Right atrium auricular region (tissue), 2 donors: Measurements from ENCODE around the gene SLC8A1. TPM values are rescaled to one million over a fixed set of nuclear protein-coding genes. Genes with fewer than 3 reads are reported as not detected.
A peak's percentile ranks its signal among the peaks of the same experiment; 100 is the strongest.

Source experiments
- DNase-seq: peaks from one replicate; pipeline ENCODE4 v3.0.0-alpha.2; 2019; ENCODE audit warnings: low spot score
- H3K27ac ChIP-seq, 2 donors: fragments of 200-600 bp; sonication (generic); 1 replicate in 1 of 2; 2 replicates in 1 of 2; pipeline ENCODE4 v1.5.1; 2016 to 2019
- H3K27me3 ChIP-seq, 2 donors: fragments of 200-600 bp; sonication (generic); one replicate each; pipeline versions ENCODE4 v1.5.1 to v1.6.0; 2017 to 2019
- H3K36me3 ChIP-seq: fragments of 200-600 bp; sonication (generic); one replicate; pipeline ENCODE4 v1.5.1; 2016
- H3K4me1 ChIP-seq, 2 donors: fragments of 200-600 bp; sonication (generic); one replicate each; pipeline versions ENCODE4 v1.5.1 to v1.6.0; 2017 to 2019
- H3K4me3 ChIP-seq, 2 donors: fragments of 200-600 bp; sonication (generic); 1 replicate in 1 of 2; 2 replicates in 1 of 2; pipeline ENCODE4 v1.5.1; 2017 to 2019; ENCODE audit warnings: mild to moderate bottlenecking in 1 of 2, moderate library complexity in 1 of 2
- H3K9me3 ChIP-seq, 2 donors: fragments of 200-600 bp; sonication (generic); one replicate each; pipeline ENCODE4 v1.5.1; 2019
- total RNA-seq, 2 donors: library from RNA; depleted of rRNA; stranded (reverse); fragments of >200 nt; gene quantifications; one replicate each; pipeline ENCODE4 v1.1.0, GENCODE V29; 2016
- TF ChIP-seq, protein P1 (sequence below), 2 donors: fragments of 200-600 bp; sonication (generic); IDR thresholded peaks; one replicate each; pipeline ENCODE4 v1.5.1; 2019; ENCODE audit warnings: antibody characterized with exemption in 2 of 2

Gene SLC8A1
- total RNA-seq, 2 donors from 2014 or later, result 493 to 738 TPM

- no peaks in the 10 kb centered on the region for H3K9me3 ChIP-seq
- H3K27me3 ChIP-seq, result no peaks in the 10 kb centered on the region
- H3K4me1 ChIP-seq, result peaks cover 0 to 19% of the 10 kb centered on the region in 2 donors
- H3K36me3 ChIP-seq, result peaks cover 5% of the 10 kb centered on the region
- H3K27ac ChIP-seq, result no peak overlapping the region
- TF ChIP-seq, protein P1, sequence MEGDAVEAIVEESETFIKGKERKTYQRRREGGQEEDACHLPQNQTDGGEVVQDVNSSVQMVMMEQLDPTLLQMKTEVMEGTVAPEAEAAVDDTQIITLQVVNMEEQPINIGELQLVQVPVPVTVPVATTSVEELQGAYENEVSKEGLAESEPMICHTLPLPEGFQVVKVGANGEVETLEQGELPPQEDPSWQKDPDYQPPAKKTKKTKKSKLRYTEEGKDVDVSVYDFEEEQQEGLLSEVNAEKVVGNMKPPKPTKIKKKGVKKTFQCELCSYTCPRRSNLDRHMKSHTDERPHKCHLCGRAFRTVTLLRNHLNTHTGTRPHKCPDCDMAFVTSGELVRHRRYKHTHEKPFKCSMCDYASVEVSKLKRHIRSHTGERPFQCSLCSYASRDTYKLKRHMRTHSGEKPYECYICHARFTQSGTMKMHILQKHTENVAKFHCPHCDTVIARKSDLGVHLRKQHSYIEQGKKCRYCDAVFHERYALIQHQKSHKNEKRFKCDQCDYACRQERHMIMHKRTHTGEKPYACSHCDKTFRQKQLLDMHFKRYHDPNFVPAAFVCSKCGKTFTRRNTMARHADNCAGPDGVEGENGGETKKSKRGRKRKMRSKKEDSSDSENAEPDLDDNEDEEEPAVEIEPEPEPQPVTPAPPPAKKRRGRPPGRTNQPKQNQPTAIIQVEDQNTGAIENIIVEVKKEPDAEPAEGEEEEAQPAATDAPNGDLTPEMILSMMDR (IDR thresholded peaks at IDR 0.05), result no peak
- DNase-seq, result no peak
- no peak overlapping the region for H3K4me3 ChIP-seq
These were observed 282.5 kb downstream of the SLC8A1 start for GRCh38 chr2:40169430-40169829.

- TF ChIP-seq, protein P1 (IDR thresholded peaks at IDR 0.05), result no peak
- Histone ChIP-seq H3K9me3 (no peaks in the 10 kb centered on the region), H3K27me3 (no peaks in the 10 kb centered on the region), H3K27ac (no peak overlapping the region), H3K36me3 (peaks cover 13% of the 10 kb centered on the region), H3K4me3 (no peak overlapping the region), H3K4me1 (peaks cover 0 to 23% of the 10 kb centered on the region in 2 donors)
- DNase-seq, result no peak
These were observed 283.3 kb downstream of the SLC8A1 start for GRCh38 chr2:40168546-40168945.

DNA sequence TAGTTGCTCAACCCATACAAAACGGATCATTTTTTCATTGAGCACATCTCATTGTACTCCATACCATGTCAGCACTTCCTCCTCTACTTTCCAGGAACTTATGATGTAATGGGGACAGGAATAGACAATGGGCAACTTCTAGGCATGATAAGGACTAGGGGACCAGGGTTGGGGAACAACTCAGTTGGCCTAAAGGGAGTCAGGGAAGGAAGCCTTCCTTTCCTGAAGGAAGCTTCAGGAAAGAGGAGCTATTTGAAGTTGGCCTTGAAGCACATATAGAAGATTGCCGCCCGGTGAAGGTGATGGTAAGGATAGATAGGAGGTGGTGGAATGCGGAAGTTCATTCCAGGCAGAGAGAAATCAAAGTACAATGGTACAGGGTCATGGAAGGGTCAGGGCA, 283.9 kb downstream of the SLC8A1 start:
- Histone ChIP-seq H3K27ac (no peak overlapping the region), H3K36me3 (peaks cover 18% of the 10 kb centered on the region), H3K9me3 (no peaks in the 10 kb centered on the region), H3K4me3 (no peak overlapping the region), H3K4me1 (peaks cover 0 to 23% of the 10 kb centered on the region in 2 donors), H3K27me3 (no peaks in the 10 kb centered on the region)
- TF ChIP-seq, protein P1 (IDR thresholded peaks at IDR 0.05), result no peak
- no peak for DNase-seq

DNA sequence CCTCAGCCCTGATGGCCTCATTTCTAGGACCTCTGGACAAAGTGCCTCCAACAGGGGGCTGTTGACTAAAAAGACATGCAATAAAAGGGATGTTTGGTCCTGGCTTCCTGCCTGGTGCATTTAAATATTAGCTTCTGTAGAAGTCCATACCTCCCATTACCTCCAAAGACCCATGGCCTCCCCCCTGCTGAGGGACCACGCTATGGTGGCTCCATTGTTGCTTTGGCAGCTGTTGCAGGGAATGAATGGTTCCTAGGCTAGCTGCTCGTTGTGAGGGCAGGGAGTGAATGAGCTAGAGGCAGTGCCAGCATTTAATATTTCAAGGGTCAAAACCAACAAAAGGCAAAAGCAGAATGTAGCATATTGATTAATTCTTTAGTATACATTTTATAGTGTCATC, 285.9 kb downstream of the SLC8A1 start:
- TF ChIP-seq, protein P1 (IDR thresholded peaks at IDR 0.05), result no peak
- Histone ChIP-seq H3K9me3 (no peaks in the 10 kb centered on the region), H3K4me1 (peaks cover 0 to 23% of the 10 kb centered on the region in 2 donors), H3K27ac (peak overlapping the region; percentile 40 to 49), H3K36me3 (peaks cover 35% of the 10 kb centered on the region), H3K27me3 (no peaks in the 10 kb centered on the region), H3K4me3 (no peak overlapping the region)
- no peak for DNase-seq

- Histone ChIP-seq H3K27me3 (no peaks in the 10 kb centered on the region), H3K27ac (peak overlapping the region; percentile 40 to 49), H3K36me3 (peaks cover 41% of the 10 kb centered on the region), H3K4me1 (peaks cover 0 to 23% of the 10 kb centered on the region in 2 donors), H3K9me3 (no peaks in the 10 kb centered on the region), H3K4me3 (no peak overlapping the region)
- TF ChIP-seq, protein P1 (IDR thresholded peaks at IDR 0.05), result no peak
- DNase-seq, result peak; percentile 61
These were observed 286.4 kb downstream of the SLC8A1 start for GRCh38 chr2:40165509-40165844.
